ENCODE results near the gene RNF39. TPM values are rescaled to one million over a fixed set of nuclear protein-coding genes. Genes with fewer than 3 reads are reported as not detected.
A peak's percentile ranks its signal among the peaks of the same experiment; 100 is the strongest.

Gene RNF39
- total and polyA plus RNA-seq, 10 of the 15 experiments (the other 5 are each of a cell fraction or from before 2014, with no cell fraction given): 0.04 to 0.11 TPM; not detected in 8

DNA sequence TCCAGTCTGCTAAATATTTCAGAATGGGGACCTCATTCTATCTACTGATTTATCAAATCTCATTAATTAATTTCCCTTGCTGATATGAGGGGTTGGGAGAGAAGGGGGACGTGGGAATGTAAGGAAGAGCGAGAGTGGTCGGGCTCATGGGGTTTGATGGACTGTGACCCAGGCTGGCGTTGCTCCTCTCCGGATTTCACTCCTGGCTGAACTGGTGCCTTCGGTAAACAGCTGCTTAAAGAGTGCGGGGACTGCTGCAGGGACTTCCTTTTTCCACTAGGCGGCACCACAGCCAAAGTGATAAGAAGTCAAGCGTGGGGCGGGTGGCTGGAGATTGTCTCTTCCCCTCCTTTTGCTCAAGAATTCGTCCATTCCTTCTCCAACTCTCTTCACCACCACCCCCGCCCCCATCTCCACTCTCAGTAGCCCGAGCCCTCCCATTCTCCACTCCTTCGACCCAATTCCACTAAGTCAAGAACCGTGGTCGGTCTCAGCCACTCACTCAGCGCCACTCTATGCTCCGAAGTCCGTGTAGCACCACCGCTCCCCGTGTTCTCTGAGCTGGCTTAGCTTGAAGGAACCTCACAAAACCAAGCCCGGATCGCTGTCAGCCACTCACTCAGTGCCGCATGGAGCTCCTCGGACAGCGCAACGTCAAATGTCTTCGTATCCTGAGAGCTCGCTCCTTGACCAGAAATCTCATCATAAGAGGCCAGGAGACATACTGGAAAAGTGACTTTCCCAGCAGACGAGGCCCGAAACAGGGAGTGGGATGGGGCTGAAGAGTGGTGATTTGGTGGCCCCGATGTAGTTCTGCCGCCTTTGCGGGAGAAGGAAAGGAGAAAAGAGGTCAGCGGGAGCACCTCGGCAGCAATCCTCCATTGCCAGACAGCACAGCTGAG is 27.7 kb upstream of the RNF39 start:
- in situ Hi-C loops (cut with MboI): no loop called here
- ATAC-seq (peak; percentile 88), FAIRE-seq (peak; percentile 95), DNase-seq (ENCODE audit: low read depth, low spot score) (peak; percentile 24)
- WGBS (ENCODE audit: insufficient coverage, insufficient replicate concordance, low lambda C conversion rate, missing lambda C conversion rate): 9% methylated on average over 36 of the region's 36 CpGs
- intact Hi-C loops (cut with micrococcal nuclease; ENCODE audit: unreplicated experiment): loop anchor here (1.0 kb wide), 2 partner anchors 28 to 67 kb away; no protein-coding TSS in a partner anchor
- H3K4me1 ChIP-seq (ENCODE audit: control insufficient read depth, insufficient read depth, low read length): peaks cover 19% of the 10 kb centered on the region
- peak overlapping the region; percentile 53; the same call in 1 of the 2 replicates for H3K4me3 ChIP-seq
- SMC1A ChIA-PET (ENCODE audit: uncharacterized antibody, unreplicated experiment): interaction anchor here (0.8 to 16.6 kb wide), 25 partner anchors 9 to 455 kb away, joined by 3 to 647 read pairs (median 4); partner anchors contain the start of genes POLR1H, TRIM26, TRIM31 and TRIM40
- peak overlapping the region; percentile 86 for H2AFZ ChIP-seq (ENCODE audit: control insufficient read depth, low read depth, low read length)
- H3K9me3 ChIP-seq (replicated peaks; ENCODE audit: control insufficient read depth, insufficient read depth, low read length): no peaks in the 10 kb centered on the region
- POLR2A ChIA-PET: interaction anchor here (1.5 to 5.0 kb wide), 4 partner anchors 9 to 28 kb away, joined by 6 to 54 read pairs (median 24); partner anchors contain the start of gene TRIM31
- H3K27me3 ChIP-seq (replicated peaks in 1 of 2; ENCODE audit: control insufficient read depth in 2 of 2, insufficient read depth in 2 of 2, low read length in 1 of 2): peaks cover 12 to 27% of the 10 kb centered on the region in 2 experiments
- BruUV-seq (replicated peaks): no TSS peak
- H3K9ac ChIP-seq (ENCODE audit: control insufficient read depth, insufficient read depth, low read length): peak overlapping the region; percentile 34; the same call in 1 of the 2 replicates
- no peaks in the 10 kb centered on the region for H3K79me2 ChIP-seq (ENCODE audit: control insufficient read depth, insufficient read depth, low read length)
- no peaks in the 10 kb centered on the region for H3K36me3 ChIP-seq (ENCODE audit: control insufficient read depth in 2 of 2, insufficient read depth in 2 of 2, low read length in 1 of 2)
- H3K4me2 ChIP-seq (ENCODE audit: control insufficient read depth, insufficient read depth): peak overlapping the region; percentile 94
- H3K27ac ChIP-seq (ENCODE audit: control insufficient read depth, insufficient read depth): no peak overlapping the region
- RAD21 ChIA-PET (ENCODE audit: unreplicated experiment): interaction anchor here (0.6 to 9.0 kb wide), 27 partner anchors 9 to 294 kb away, joined by 3 to 333 read pairs (median 5); partner anchors contain the start of genes POLR1H, PPP1R11, TRIM26 and TRIM31
- CTCF ChIA-PET: interaction anchor here (0.6 to 6.6 kb wide), 41 partner anchors 10 to 449 kb away, joined by 3 to 561 read pairs (median 4); partner anchors contain the start of genes POLR1H, PPP1R11, TRIM10 and TRIM31
- H4K20me1 ChIP-seq (ENCODE audit: control insufficient read depth, insufficient read depth): no peaks in the 10 kb centered on the region
- TF ChIP-seq MTA2 (IDR thresholded peaks at IDR 0.05; ENCODE audit: low read depth): peak; percentile 43; the same call in 1 of the 2 replicates
- TF ChIP-seq, protein P1, sequence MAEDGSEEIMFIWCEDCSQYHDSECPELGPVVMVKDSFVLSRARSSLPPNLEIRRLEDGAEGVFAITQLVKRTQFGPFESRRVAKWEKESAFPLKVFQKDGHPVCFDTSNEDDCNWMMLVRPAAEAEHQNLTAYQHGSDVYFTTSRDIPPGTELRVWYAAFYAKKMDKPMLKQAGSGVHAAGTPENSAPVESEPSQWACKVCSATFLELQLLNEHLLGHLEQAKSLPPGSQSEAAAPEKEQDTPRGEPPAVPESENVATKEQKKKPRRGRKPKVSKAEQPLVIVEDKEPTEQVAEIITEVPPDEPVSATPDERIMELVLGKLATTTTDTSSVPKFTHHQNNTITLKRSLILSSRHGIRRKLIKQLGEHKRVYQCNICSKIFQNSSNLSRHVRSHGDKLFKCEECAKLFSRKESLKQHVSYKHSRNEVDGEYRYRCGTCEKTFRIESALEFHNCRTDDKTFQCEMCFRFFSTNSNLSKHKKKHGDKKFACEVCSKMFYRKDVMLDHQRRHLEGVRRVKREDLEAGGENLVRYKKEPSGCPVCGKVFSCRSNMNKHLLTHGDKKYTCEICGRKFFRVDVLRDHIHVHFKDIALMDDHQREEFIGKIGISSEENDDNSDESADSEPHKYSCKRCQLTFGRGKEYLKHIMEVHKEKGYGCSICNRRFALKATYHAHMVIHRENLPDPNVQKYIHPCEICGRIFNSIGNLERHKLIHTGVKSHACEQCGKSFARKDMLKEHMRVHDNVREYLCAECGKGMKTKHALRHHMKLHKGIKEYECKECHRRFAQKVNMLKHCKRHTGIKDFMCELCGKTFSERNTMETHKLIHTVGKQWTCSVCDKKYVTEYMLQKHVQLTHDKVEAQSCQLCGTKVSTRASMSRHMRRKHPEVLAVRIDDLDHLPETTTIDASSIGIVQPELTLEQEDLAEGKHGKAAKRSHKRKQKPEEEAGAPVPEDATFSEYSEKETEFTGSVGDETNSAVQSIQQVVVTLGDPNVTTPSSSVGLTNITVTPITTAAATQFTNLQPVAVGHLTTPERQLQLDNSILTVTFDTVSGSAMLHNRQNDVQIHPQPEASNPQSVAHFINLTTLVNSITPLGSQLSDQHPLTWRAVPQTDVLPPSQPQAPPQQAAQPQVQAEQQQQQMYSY (CRISPR knock-in tag; IDR thresholded peaks at IDR 0.05): no peak
- TF ChIP-seq SIX5 (IDR thresholded peaks at IDR 0.05; ENCODE audit: low read depth, low read length, severe bottlenecking): peak; percentile 9
- no peak for TF ChIP-seq SMAD5 (IDR thresholded peaks at IDR 0.05; ENCODE audit: low read depth)
- TF ChIP-seq, protein P2, sequence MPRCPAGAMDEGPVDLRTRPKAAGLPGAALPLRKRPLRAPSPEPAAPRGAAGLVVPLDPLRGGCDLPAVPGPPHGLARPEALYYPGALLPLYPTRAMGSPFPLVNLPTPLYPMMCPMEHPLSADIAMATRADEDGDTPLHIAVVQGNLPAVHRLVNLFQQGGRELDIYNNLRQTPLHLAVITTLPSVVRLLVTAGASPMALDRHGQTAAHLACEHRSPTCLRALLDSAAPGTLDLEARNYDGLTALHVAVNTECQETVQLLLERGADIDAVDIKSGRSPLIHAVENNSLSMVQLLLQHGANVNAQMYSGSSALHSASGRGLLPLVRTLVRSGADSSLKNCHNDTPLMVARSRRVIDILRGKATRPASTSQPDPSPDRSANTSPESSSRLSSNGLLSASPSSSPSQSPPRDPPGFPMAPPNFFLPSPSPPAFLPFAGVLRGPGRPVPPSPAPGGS (IDR thresholded peaks at IDR 0.05; ENCODE audit: borderline replicate concordance, insufficient read depth, low read depth, low read length, poor library complexity, severe bottlenecking): no peak
- no peak for TF ChIP-seq CHD2 (IDR thresholded peaks at IDR 0.05; ENCODE audit: borderline replicate concordance, low read depth, low read length)
- TF ChIP-seq TCF12 (IDR thresholded peaks at IDR 0.05; ENCODE audit: low read depth, low read length): peak; percentile 71; the same call in 1 of the 2 replicates
- no peak for TF ChIP-seq PML (IDR thresholded peaks at IDR 0.05; ENCODE audit: low read length)
- TF ChIP-seq MXI1 (IDR thresholded peaks at IDR 0.05; ENCODE audit: low read depth, low read length): peak; percentile 29; the same call in 1 of the 2 replicates
- TF ChIP-seq POLR2A (IDR thresholded peaks at IDR 0.05; ENCODE audit: low read depth, low read length): no peak
- TF ChIP-seq, protein P3, sequence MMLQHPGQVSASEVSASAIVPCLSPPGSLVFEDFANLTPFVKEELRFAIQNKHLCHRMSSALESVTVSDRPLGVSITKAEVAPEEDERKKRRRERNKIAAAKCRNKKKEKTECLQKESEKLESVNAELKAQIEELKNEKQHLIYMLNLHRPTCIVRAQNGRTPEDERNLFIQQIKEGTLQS (IDR thresholded peaks at IDR 0.05; ENCODE audit: borderline replicate concordance, extremely low read depth, low read depth, low read length): no peak
- TF ChIP-seq SPI1 (IDR thresholded peaks at IDR 0.05; ENCODE audit: borderline replicate concordance, insufficient read depth, low read depth, low read length): peak; percentile 60
- TF ChIP-seq ZBED1 (IDR thresholded peaks at IDR 0.05; ENCODE audit: borderline replicate concordance): no peak
- no peak for TF ChIP-seq SIN3A (IDR thresholded peaks at IDR 0.05; ENCODE audit: low read depth, low read length)
- TF ChIP-seq, protein P4, sequence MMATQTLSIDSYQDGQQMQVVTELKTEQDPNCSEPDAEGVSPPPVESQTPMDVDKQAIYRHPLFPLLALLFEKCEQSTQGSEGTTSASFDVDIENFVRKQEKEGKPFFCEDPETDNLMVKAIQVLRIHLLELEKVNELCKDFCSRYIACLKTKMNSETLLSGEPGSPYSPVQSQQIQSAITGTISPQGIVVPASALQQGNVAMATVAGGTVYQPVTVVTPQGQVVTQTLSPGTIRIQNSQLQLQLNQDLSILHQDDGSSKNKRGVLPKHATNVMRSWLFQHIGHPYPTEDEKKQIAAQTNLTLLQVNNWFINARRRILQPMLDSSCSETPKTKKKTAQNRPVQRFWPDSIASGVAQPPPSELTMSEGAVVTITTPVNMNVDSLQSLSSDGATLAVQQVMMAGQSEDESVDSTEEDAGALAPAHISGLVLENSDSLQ (IDR thresholded peaks at IDR 0.05): no peak; the same call in 1 of the 2 replicates
